ENCODE measurements around the gene FSTL4.

GRCh38 chr5:133381041-133381440 is 231.3 kb downstream of the FSTL4 start:
- no peak for TF ChIP-seq EZH2phosphoT487 (IDR thresholded peaks at IDR 0.05; ENCODE audit: low read depth, severe bottlenecking, unreplicated experiment)
- no peak for TF ChIP-seq CTCF (IDR thresholded peaks at IDR 0.05; ENCODE audit: poor library complexity)
- no peak for TF ChIP-seq EZH2 (IDR thresholded peaks at IDR 0.05; ENCODE audit: borderline replicate concordance)
